GM19463 (cell line): ENCODE measurements around the gene FLYWCH2.
"Not testable (repeated sequence)": the region's sequence is repeated elsewhere in the genome, so short reads cannot be mapped to it uniquely, and the experiment has no call there.

ENCODE experiments used
- ATAC-seq: cut with Tn5 transposase; IDR thresholded peaks from one replicate; pipeline ENCODE4 v1.9.1; 2021; ENCODE audit warnings: mild to moderate bottlenecking, moderate library complexity; ENCODE audit not compliant: unreplicated experiment

FLYWCH2 gene

GRCh38 chr16:2937170-2937569, 54.2 kb downstream of the FLYWCH2 start:
- no peak for ATAC-seq

GRCh38 chr16:2938206-2938605, 55.2 kb downstream of the FLYWCH2 start:
- ATAC-seq = no peak

GRCh38 chr16:2939968-2940367, 57.0 kb downstream of the FLYWCH2 start:
- ATAC-seq = no peak

GRCh38 chr16:2942045-2942444, 59.0 kb downstream of the FLYWCH2 start:
- no peak for ATAC-seq

GRCh38 chr16:2943716-2944115, 60.7 kb downstream of the FLYWCH2 start:
- ATAC-seq = not testable (repeated sequence)

GRCh38 chr16:2946649-2947048, 63.6 kb downstream of the FLYWCH2 start:
- no peak for ATAC-seq
